Panc1 (cell line): ENCODE data around the gene ADGRL3.

ENCODE experiments used
- CTCF ChIP-seq: fragments of 450-650 bp; IDR thresholded peaks from 2 replicates; pipeline ENCODE4 v1.5.1; 2017; ENCODE audit warnings: mild to moderate bottlenecking
- POLR2AphosphoS5 ChIP-seq: IDR thresholded peaks from 2 replicates; pipeline ENCODE4 v1.6.1; 2012; ENCODE audit warnings: mild to moderate bottlenecking, low read depth, low read length, moderate library complexity

GRCh38 chr4:61783050-61783449 is 582.9 kb downstream of the ADGRL3 start:
- TF ChIP-seq POLR2AphosphoS5 (no peak), CTCF (no peak)
